ENCODE measurements around the gene VAMP5.
"Not testable (repeated sequence)": the region's sequence is repeated elsewhere in the genome, so short reads cannot be mapped to it uniquely, and the experiment has no call there.

Gene VAMP5

GRCh38 chr2:85584354-85584856 is at the start of gene VAMP5:
TSS of gene VAMP5 (plus strand) at chr2:85584431. CDS start at chr2:85584491, 60 bp downstream.
- no peak for DNase-seq (ENCODE audit: low spot score)

- no peak for DNase-seq (ENCODE audit: low spot score)
Observed at GRCh38 chr2:85534881-85535280, 49.4 kb upstream of the VAMP5 start.

- DNase-seq (ENCODE audit: low spot score): no peak
Observed at GRCh38 chr2:85536479-85536878, 47.8 kb upstream of the VAMP5 start.

GRCh38 chr2:85537600-85538506 is 46.4 kb upstream of the VAMP5 start:
- peak; percentile 74 for DNase-seq (ENCODE audit: low spot score)

- DNase-seq (ENCODE audit: low spot score): peak; percentile 91
Observed at GRCh38 chr2:85538507-85539360, 45.5 kb upstream of the VAMP5 start, which contains the start of gene MAT2A. TSS of gene MAT2A (plus strand) at chr2:85539168. CDS start at chr2:85539288, 120 bp downstream.

- DNase-seq (ENCODE audit: low spot score): peak; percentile 68
Observed at GRCh38 chr2:85539361-85540132, 44.7 kb upstream of the VAMP5 start.

- DNase-seq (ENCODE audit: low spot score): no peak
Observed at GRCh38 chr2:85540133-85540648, 44.0 kb upstream of the VAMP5 start.

- DNase-seq (ENCODE audit: low spot score): no peak
Observed at GRCh38 chr2:85541262-85541661, 43.0 kb upstream of the VAMP5 start.

- no peak for DNase-seq (ENCODE audit: low spot score)
Observed at GRCh38 chr2:85541753-85542457, 42.3 kb upstream of the VAMP5 start.

GRCh38 chr2:85542777-85543176 is 41.5 kb upstream of the VAMP5 start:
- no peak for DNase-seq (ENCODE audit: low spot score)

GRCh38 chr2:85544254-85544691 is 40.0 kb upstream of the VAMP5 start:
- DNase-seq (ENCODE audit: low spot score): not testable (repeated sequence)

- not testable (repeated sequence) for DNase-seq (ENCODE audit: low spot score)
Observed at GRCh38 chr2:85544915-85545779, 39.1 kb upstream of the VAMP5 start.

- no peak for DNase-seq (ENCODE audit: low spot score)
Observed at GRCh38 chr2:85545780-85546240, 38.4 kb upstream of the VAMP5 start.

GRCh38 chr2:85547089-85547858 is 37.0 kb upstream of the VAMP5 start:
- no peak for DNase-seq (ENCODE audit: low spot score)

GRCh38 chr2:85547859-85548607 is 36.2 kb upstream of the VAMP5 start:
- no peak for DNase-seq (ENCODE audit: low spot score)

- no peak for DNase-seq (ENCODE audit: low spot score)
Observed at GRCh38 chr2:85548608-85548900, 35.7 kb upstream of the VAMP5 start.

GRCh38 chr2:85549095-85549494 is 35.1 kb upstream of the VAMP5 start:
- no peak for DNase-seq (ENCODE audit: low spot score)

- DNase-seq (ENCODE audit: low spot score): no peak
Observed at GRCh38 chr2:85549826-85550225, 34.4 kb upstream of the VAMP5 start.
